Measurements from ENCODE around the gene RELA.

Gene RELA

GRCh38 chr11:65613091-65613928, 49.4 kb downstream of the RELA start:
- TF ChIP-seq CTCF (IDR thresholded peaks at IDR 0.05; ENCODE audit: extremely low read depth, insufficient read depth, missing control alignments) = no peak
- in situ Hi-C loops (cut with MboI; ENCODE audit: low pct_unique_long_range_greater_than_20kb, low sequenced_read_pairs, unreplicated experiment) = no loop called here
- DNase-seq (ENCODE audit: low spot score) = no peak

DNA sequence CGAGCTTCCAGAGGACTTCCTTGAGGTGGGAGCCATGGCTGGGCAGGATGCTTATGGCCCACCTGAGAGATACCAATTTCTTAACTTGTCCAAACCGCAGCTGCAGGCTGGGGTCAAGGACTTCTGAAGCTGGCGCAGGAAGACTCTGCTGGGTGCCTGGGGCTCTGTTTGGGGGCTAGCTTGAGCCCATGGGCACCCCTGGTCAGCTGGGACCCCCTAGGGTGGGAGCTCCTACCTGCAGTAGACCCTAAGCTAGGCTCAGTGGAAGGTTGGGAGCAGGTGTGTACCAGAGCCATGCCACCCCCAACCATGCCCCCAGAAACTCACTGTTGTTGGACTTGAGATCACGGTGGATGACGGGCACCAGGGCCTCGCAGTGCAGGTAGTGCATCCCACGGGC, 50.0 kb downstream of the RELA start:
- no peak for DNase-seq (ENCODE audit: low spot score)
- TF ChIP-seq CTCF (IDR thresholded peaks at IDR 0.05; ENCODE audit: extremely low read depth, insufficient read depth, missing control alignments) = no peak
- in situ Hi-C loops (cut with MboI; ENCODE audit: low pct_unique_long_range_greater_than_20kb, low sequenced_read_pairs, unreplicated experiment) = no loop called here

DNA sequence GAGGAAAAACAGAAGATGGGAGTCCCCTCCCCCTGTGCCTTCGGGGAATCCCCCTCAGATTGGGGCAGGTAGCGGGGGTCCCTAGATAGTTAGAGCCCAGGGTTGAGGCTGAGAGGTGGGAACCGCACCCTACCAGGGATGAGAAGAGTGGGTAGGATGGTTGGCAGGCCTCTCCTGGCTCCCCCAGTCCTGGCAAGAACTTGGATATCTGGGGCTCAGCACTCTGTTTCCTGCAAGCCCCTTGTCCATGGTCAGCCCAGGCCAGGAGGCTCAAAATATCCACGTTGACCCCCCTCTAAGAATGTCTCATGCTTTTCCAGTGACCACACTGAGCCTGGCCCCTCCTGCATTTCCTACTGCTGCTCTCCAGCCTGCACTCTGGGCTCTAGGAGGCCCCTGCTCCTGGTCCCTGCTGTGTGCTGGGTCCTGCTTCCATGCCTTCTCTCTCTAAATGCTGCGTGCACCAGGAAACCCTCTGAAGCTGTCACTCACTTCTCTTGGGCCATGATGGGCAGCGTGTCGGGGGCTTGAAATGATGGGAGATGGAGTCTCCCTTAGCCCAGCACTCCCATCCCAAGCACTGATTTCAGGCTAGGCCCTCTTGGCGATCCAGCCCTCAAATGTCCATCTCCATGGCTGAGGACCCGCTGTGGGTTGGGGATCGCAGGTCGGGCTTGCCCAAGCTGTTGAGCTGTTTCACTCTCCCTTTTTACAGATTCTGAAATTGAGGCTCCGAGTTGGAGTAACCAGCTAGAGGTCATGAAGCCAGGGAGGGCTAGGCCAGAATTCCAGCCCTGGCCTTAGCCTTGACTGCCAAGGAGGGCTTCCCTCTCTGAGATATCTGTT, 50.7 kb downstream of the RELA start:
- no peak for TF ChIP-seq CTCF (IDR thresholded peaks at IDR 0.05; ENCODE audit: extremely low read depth, insufficient read depth, missing control alignments)
- in situ Hi-C loops (cut with MboI; ENCODE audit: low pct_unique_long_range_greater_than_20kb, low sequenced_read_pairs, unreplicated experiment) = no loop called here
- DNase-seq (ENCODE audit: low spot score) = no peak

- in situ Hi-C loops (cut with MboI; ENCODE audit: low pct_unique_long_range_greater_than_20kb, low sequenced_read_pairs, unreplicated experiment) = no loop called here
- DNase-seq (ENCODE audit: low spot score) = no peak
- no peak for TF ChIP-seq CTCF (IDR thresholded peaks at IDR 0.05; ENCODE audit: extremely low read depth, insufficient read depth, missing control alignments)
Measured at GRCh38 chr11:65611028-65611757, 51.5 kb downstream of the RELA start.

- no peak for DNase-seq (ENCODE audit: low spot score)
- TF ChIP-seq CTCF (IDR thresholded peaks at IDR 0.05; ENCODE audit: extremely low read depth, insufficient read depth, missing control alignments) = no peak
- in situ Hi-C loops (cut with MboI; ENCODE audit: low pct_unique_long_range_greater_than_20kb, low sequenced_read_pairs, unreplicated experiment) = no loop called here
Measured at GRCh38 chr11:65610404-65610803, 52.3 kb downstream of the RELA start.

DNA sequence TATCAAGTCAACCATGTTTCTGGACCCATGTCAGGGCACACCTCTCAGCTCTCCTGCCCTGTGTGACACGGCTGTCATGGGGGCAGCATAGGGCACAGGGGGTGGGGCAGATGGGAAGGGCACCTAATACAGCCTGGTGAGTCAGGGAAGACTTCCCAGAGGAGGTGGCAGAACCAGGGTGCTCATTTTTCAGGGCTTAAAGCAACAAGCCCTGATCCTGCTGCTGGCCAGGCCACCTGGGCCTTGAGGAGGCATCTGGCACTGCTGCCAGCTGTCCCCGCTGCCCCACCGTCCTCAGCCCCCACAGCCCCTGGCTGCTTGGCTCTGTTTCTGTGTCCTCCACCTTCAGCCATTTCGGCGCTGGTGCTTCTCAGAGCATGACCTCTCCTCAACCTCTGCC, 53.1 kb downstream of the RELA start:
- in situ Hi-C loops (cut with MboI; ENCODE audit: low pct_unique_long_range_greater_than_20kb, low sequenced_read_pairs, unreplicated experiment) = no loop called here
- no peak for TF ChIP-seq CTCF (IDR thresholded peaks at IDR 0.05; ENCODE audit: extremely low read depth, insufficient read depth, missing control alignments)
- no peak for DNase-seq (ENCODE audit: low spot score)
